ENCODE results near the gene RNF220. TPM values are rescaled to one million over a fixed set of nuclear protein-coding genes. Genes with fewer than 3 reads are reported as not detected.

The RNF220 gene
- total and polyA plus RNA-seq, 2 donors (not counting 3 experiments of a cell fraction or from before 2014, with no cell fraction given), result 62.7 to 66.6 TPM

DNA sequence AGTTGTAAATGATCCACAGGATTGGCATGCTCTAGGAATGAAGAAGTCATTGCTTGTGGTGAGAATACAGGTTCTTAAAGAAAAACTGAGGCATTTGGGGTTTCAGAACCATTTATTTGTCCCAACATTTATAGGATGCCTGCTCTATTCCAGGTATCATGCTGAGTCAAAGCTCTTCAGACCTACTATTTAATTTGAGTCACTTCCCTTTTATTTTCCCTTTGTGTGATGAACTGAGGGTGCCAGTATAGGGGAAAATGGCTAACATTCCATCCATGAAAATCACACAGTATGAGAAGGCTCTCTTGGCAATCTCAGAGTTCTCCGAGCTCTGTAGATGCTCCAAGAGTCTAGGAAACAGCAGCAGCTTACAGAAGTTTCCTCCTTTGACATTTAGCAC lies 110.4 kb downstream of the RNF220 start:
- H3K9me1 ChIP-seq (replicated peaks; ENCODE audit: control insufficient read depth, extremely low read depth, insufficient read depth, low read length), result no peaks in the 10 kb centered on the region
- H3K27ac ChIP-seq (ENCODE audit: insufficient read depth, low read depth, low read length), result no peak overlapping the region
- no peaks in the 10 kb centered on the region for H3K9me3 ChIP-seq (replicated peaks; ENCODE audit: control insufficient read depth, insufficient read depth, low read length)
- no peak for TF ChIP-seq POLR2A (IDR thresholded peaks at IDR 0.05; ENCODE audit: low read depth, low read length)
- no peak for TF ChIP-seq EZH2 (IDR thresholded peaks at IDR 0.05; ENCODE audit: borderline replicate concordance, low read depth, low read length, severe bottlenecking)
- TF ChIP-seq, protein P1, sequence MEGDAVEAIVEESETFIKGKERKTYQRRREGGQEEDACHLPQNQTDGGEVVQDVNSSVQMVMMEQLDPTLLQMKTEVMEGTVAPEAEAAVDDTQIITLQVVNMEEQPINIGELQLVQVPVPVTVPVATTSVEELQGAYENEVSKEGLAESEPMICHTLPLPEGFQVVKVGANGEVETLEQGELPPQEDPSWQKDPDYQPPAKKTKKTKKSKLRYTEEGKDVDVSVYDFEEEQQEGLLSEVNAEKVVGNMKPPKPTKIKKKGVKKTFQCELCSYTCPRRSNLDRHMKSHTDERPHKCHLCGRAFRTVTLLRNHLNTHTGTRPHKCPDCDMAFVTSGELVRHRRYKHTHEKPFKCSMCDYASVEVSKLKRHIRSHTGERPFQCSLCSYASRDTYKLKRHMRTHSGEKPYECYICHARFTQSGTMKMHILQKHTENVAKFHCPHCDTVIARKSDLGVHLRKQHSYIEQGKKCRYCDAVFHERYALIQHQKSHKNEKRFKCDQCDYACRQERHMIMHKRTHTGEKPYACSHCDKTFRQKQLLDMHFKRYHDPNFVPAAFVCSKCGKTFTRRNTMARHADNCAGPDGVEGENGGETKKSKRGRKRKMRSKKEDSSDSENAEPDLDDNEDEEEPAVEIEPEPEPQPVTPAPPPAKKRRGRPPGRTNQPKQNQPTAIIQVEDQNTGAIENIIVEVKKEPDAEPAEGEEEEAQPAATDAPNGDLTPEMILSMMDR (IDR thresholded peaks at IDR 0.05; ENCODE audit: extremely low read depth in 1 of 2, insufficient read depth in 1 of 2, low read depth in 1 of 2, low read length in 2 of 2), result no peak
- TF ChIP-seq, protein P2, sequence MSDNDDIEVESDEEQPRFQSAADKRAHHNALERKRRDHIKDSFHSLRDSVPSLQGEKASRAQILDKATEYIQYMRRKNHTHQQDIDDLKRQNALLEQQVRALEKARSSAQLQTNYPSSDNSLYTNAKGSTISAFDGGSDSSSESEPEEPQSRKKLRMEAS (IDR thresholded peaks at IDR 0.05; ENCODE audit: insufficient read depth, insufficient read length), result no peak
- TF ChIP-seq JUN (IDR thresholded peaks at IDR 0.05; ENCODE audit: borderline replicate concordance, insufficient read depth, insufficient read length, low read depth), result no peak
- TF ChIP-seq POLR2AphosphoS5 (IDR thresholded peaks at IDR 0.05; ENCODE audit: insufficient read depth, low read depth, low read length), result no peak
- TF ChIP-seq MYC (IDR thresholded peaks at IDR 0.05; ENCODE audit: low read depth, low read length), result no peak
- no peak for TF ChIP-seq GATA2 (IDR thresholded peaks at IDR 0.05; ENCODE audit: insufficient read depth, insufficient read length, low read depth, low read length)
- no peak for TF ChIP-seq FOS (IDR thresholded peaks at IDR 0.05; ENCODE audit: borderline replicate concordance, insufficient read depth, low read length)
- H3K36me3 ChIP-seq (ENCODE audit: control insufficient read depth in 2 of 2, extremely low read depth in 1 of 2, insufficient read depth in 2 of 2, low read length in 2 of 2), result no peaks in the 10 kb centered on the region
- intact Hi-C loops (cut with micrococcal nuclease), result no loop called here
- H3K4me3 ChIP-seq (replicated peaks in 1 of 3; ENCODE audit: insufficient read depth in 1 of 3, low read depth in 1 of 3, low read length in 3 of 3), result no peak overlapping the region
- no peak overlapping the region for H2AFZ ChIP-seq (ENCODE audit: low read depth, low read length)
- BruUV-seq (replicated peaks), result no TSS peak
- no peak for DNase-seq (ENCODE audit: low read depth, low spot score)
- no peak overlapping the region for H3K9ac ChIP-seq (replicated peaks; ENCODE audit: extremely low read depth, insufficient read depth, low read length)
- no peaks in the 10 kb centered on the region for H3K79me2 ChIP-seq (ENCODE audit: control insufficient read depth, insufficient read depth, low read length)
- ChIA-PET CTCF (interaction anchor here (2.6 kb wide), 1 partner anchor 137 kb away, joined by 11 read pairs; no protein-coding TSS in a partner anchor), POLR2A (no interaction called here)
- dilution Hi-C loops (cut with MboI; ENCODE audit: extremely low pct_ligation_motif_present, low sequenced_read_pairs), result no loop called here
- H3K27me3 ChIP-seq (ENCODE audit: control insufficient read depth in 2 of 2, insufficient read depth in 2 of 2, low read length in 2 of 2), result peaks cover 34 to 35% of the 10 kb centered on the region in 2 experiments
- H4K20me1 ChIP-seq (replicated peaks; ENCODE audit: control insufficient read depth, extremely low read depth, insufficient read depth, low read length), result no peaks in the 10 kb centered on the region
- H3K4me2 ChIP-seq (ENCODE audit: insufficient read depth, low read length), result no peak overlapping the region
- no peaks in the 10 kb centered on the region for H3K4me1 ChIP-seq (ENCODE audit: control insufficient read depth, extremely low read depth, insufficient read depth, low read length)
- no peak for FAIRE-seq
